HG03066 (cell line): ENCODE measurements around the gene DNAJC5G.
"Not testable (repeated sequence)": the region's sequence is repeated elsewhere in the genome, so short reads cannot be mapped to it uniquely, and the experiment has no call there.

ENCODE experiments used
- ATAC-seq: cut with Tn5 transposase; IDR thresholded peaks from one replicate; pipeline ENCODE4 v1.9.1; 2021; ENCODE audit warnings: low read depth; ENCODE audit not compliant: unreplicated experiment

The DNAJC5G gene

GRCh38 chr2:27306136-27306535 lies 30.9 kb downstream of the DNAJC5G start:
- no peak for ATAC-seq

- no peak for ATAC-seq
Observed at GRCh38 chr2:27306573-27307286, 31.5 kb downstream of the DNAJC5G start.

- no peak for ATAC-seq
Observed at GRCh38 chr2:27307287-27307544, 32.0 kb downstream of the DNAJC5G start.

- ATAC-seq, result no peak
Observed at GRCh38 chr2:27307545-27308358, 32.5 kb downstream of the DNAJC5G start.

- ATAC-seq, result no peak
Observed at GRCh38 chr2:27308359-27308881, 33.2 kb downstream of the DNAJC5G start, which contains the start of gene UCN. TSS of gene UCN (minus strand) at chr2:27308445. CDS start at chr2:27307895, 550 bp downstream.

- ATAC-seq, result no peak
Observed at GRCh38 chr2:27309651-27310050, 34.4 kb downstream of the DNAJC5G start.

GRCh38 chr2:27312152-27312551 lies 36.9 kb downstream of the DNAJC5G start:
- ATAC-seq, result no peak

GRCh38 chr2:27313882-27314645 lies 38.8 kb downstream of the DNAJC5G start:
- no peak for ATAC-seq

- no peak for ATAC-seq
Observed at GRCh38 chr2:27314709-27315108, 39.5 kb downstream of the DNAJC5G start.

- ATAC-seq, result no peak
Observed at GRCh38 chr2:27315122-27315521, 39.9 kb downstream of the DNAJC5G start.

- no peak for ATAC-seq
Observed at GRCh38 chr2:27316655-27317412, 41.6 kb downstream of the DNAJC5G start.

GRCh38 chr2:27319839-27320238 lies 44.6 kb downstream of the DNAJC5G start:
- not testable (repeated sequence) for ATAC-seq

- no peak for ATAC-seq
Observed at GRCh38 chr2:27320958-27321543, 45.8 kb downstream of the DNAJC5G start.

GRCh38 chr2:27322301-27322765 lies 47.1 kb downstream of the DNAJC5G start:
- no peak for ATAC-seq

- ATAC-seq, result peak; percentile 87
Observed at GRCh38 chr2:27322766-27323595, 47.7 kb downstream of the DNAJC5G start, which contains the start of gene MPV17. TSS of gene MPV17 (minus strand) at chr2:27323097. CDS start at chr2:27322517, 580 bp downstream.

- no peak for ATAC-seq
Observed at GRCh38 chr2:27323596-27324285, 48.5 kb downstream of the DNAJC5G start.

- no peak for ATAC-seq
Observed at GRCh38 chr2:27324720-27325119, 49.5 kb downstream of the DNAJC5G start.
